HG02571 (cell line): Measurements from ENCODE around the gene WDR19.
"Not testable (repeated sequence)": the region's sequence is repeated elsewhere in the genome, so short reads cannot be mapped to it uniquely, and the experiment has no call there.

Source experiments
- ATAC-seq: cut with Tn5 transposase; IDR thresholded peaks from one replicate; pipeline ENCODE4 v1.9.1; 2021; ENCODE audit warnings: mild to moderate bottlenecking, moderate library complexity; ENCODE audit not compliant: unreplicated experiment

WDR19 gene

GRCh38 chr4:39232100-39232499, 49.8 kb downstream of the WDR19 start:
- ATAC-seq: no peak

GRCh38 chr4:39233114-39233513, 50.8 kb downstream of the WDR19 start:
- ATAC-seq: no peak

DNA sequence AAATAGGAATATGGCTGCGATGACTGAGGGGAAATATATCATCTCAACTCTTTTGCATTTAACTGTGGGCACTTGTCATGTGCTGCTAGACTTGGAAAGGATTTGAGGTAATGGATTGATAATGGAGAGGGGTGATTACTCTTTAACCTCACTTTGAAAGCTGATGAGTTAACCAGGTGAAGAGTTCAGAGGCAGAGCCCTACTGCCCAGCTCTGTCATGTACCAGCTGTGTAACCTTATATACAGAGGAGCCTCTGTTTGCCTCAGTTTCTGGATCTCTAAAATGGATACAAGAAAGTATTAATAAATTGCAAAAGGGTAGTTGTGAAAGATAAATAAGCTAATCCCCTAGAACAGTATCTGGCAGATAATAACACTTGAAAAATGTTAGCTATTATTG, 51.5 kb downstream of the WDR19 start:
- ATAC-seq: no peak

- no peak for ATAC-seq
Measured at GRCh38 chr4:39235021-39235420, 52.7 kb downstream of the WDR19 start.

DNA sequence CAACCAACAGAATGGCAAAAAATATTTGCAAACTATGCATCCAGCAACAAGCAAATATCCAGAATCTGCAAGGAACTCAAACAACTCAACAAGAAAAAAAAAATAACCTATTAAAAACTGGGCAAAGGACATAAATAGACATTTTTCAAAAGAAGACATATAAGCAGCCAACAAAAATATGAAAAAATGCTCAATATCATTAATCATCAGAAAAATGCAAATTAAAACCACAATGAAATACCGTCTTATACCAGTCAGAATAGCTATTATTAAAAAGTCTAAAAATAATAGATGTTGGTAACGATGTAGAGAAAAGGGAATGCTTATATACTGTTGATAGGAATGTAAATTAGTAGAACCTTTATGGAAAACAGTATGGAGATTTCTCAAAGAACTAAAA, 53.4 kb downstream of the WDR19 start:
- no peak for ATAC-seq

GRCh38 chr4:39237179-39237578, 54.9 kb downstream of the WDR19 start:
- ATAC-seq: no peak

- ATAC-seq: no peak
Measured at GRCh38 chr4:39243462-39243861, 61.1 kb downstream of the WDR19 start.

DNA sequence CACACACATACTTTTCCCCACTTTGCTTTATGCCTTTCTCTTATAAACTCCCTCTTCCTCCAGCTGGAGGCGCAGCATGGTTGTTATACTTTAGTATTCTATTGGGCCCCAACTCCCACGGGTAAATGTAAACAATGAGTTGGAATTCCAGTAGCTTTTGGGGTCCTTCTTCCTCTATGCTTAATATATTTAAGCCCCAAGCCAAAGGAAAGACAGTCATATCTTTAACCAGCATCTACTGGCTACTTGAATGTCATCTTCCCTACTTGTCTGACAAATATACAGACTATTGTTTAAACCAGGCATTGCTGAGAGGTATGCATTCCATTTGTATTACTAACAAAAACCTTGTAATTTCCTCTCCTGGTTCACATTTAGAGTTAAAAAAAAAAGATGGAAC, 72.9 kb downstream of the WDR19 start:
- ATAC-seq: no peak

DNA sequence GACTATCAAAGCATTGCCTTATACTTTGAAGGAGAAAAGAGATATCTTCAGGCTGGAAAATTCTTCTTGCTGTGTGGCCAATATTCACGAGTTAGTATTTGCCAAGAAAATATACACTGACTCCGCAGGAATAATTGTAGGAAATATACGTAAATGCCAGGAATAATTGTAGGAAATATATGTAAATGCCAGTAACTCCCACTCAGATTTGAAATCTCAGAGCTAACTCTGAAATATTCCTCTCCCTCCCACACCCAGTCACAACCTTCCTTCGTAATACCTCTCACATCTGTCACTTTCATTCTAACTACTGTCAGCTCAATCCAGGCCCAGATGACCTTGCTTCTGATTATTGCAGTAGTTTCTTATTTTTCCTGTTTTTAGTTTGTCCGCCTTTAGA, 73.5 kb downstream of the WDR19 start:
- no peak for ATAC-seq

GRCh38 chr4:39256436-39256835, 74.1 kb downstream of the WDR19 start:
- ATAC-seq: no peak

DNA sequence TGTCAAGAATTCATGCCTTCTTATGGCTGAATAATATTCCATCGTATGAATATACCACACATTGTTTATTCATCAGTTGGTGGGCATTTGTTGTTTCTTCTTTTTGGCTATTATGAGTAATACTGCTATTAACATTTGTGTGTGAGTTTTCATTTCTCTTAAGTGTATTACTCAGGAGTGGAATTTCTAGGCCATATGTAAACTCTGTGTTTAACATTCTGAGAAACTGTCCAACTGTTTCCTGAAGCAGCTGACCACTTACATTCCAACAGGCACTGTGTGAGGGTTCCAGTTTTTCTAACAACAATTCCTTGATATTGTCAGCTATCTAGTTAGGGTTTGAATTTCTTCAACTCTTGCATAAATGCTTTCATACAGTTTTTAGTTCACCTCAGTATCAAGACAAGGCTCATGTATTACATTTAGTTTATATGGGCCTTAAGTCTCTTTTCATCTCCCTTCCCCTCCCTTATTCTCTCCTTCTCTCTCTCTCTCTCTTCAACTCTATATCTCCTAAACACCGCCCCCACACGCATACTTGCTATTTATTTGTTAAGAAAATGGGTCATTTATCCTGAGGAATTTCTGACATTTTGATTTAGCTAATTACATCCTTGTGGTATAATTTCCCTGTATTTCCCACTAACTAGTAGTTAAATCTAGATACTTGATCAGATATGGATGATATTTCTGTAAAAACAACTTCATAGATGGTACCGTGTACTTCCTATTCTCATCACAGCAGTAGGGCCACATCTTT, 77.4 kb downstream of the WDR19 start:
- ATAC-seq: no peak

- ATAC-seq: no peak
Measured at GRCh38 chr4:39263895-39264294, 81.6 kb downstream of the WDR19 start.

GRCh38 chr4:39274503-39274902, 92.2 kb downstream of the WDR19 start:
- no peak for ATAC-seq

DNA sequence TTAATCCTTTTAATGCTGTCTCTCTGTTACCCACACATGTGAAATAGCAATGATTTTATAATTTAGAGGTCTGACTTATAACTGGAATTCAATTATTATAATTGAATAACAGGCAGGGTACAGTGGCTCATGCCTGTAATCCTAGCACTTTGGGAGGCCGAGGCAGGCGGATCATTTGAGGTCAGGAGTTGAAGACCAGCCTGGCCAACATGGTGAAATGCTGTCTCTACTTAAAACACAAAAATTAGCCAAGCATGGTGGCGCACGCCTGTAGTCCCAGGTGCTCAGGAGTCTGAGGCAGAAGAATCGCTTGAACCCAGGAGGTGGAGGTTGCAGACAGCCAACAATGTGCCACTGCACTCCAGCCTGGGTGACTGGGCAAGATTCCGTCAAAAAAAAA, 95.3 kb downstream of the WDR19 start:
- ATAC-seq: not testable (repeated sequence)

DNA sequence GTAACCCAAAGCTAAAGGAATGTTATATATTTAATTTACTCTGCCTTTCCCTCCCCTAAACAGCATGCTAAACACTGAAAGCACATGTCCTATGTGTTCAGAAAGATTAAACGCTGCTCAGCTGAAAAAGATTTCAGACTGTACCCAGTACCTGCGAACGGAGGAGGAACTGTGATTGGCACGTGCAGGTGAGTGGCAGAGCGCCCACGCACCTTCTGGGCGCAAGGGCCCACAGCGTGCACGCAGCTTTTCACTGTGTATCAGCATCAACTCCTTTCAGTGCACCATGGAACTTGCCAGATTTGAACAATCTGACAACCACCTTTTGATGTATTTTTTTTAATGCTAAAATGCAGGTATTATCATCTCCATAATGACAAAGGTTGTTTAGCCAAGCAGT, 96.1 kb downstream of the WDR19 start:
- no peak for ATAC-seq

DNA sequence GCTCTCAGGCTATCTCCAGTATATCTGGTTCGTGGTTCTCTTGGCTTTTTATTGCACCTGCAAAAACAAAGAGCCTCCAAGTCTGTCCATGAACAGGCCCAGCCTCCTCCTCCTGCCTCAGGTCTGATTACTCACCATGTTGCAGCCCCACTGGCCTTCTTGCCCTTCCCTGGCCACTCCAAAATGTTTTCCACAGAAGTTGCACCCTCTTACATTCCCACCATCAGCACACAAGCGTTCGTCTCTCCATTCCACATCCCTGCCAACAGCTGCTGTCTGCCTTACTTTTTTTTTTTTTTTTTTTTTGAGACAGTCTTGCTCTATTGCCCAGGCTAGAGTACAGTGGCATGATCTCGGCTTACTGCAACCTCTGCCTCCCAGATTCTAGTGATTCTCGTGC, 97.1 kb downstream of the WDR19 start:
- ATAC-seq: no peak

DNA sequence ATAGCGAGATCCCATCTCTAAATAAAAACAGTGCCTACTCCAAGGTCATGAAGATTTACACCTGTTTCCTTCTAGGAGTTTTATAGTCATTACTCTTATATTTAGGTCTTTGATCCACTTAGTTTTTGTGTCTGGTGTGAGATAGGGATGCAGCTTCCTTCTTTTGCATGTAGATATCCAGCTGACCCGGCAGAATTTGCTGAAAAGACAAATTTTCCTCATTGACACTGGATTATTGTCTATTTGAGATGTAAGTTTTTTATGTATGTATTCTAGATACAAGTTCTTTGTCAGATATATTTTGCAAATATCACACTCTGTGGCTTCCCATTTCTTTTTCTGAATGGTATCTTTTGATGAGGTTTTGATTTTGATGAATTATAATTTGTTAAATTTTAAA, 98.4 kb downstream of the WDR19 start:
- no peak for ATAC-seq

GRCh38 chr4:39285111-39285795, 102.9 kb downstream of the WDR19 start:
- ATAC-seq: no peak

DNA sequence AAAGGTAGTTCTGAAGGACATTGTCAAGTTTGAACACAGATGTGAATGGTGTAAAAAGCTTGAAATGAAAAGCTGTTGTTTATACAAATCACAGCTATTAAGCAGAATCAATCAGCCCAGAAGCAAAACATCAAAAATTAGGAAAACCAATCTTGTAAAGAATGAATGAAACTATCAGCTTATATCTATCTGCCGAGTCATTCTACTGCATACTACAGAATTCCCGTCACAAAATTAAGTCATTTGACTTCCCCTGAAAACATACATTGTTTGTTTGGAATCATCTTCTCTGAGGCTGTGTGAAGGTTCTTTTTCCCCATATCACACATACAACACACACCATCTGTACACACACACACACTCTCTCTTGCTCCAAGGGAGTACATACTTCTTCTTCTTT, 103.5 kb downstream of the WDR19 start:
- ATAC-seq: no peak

DNA sequence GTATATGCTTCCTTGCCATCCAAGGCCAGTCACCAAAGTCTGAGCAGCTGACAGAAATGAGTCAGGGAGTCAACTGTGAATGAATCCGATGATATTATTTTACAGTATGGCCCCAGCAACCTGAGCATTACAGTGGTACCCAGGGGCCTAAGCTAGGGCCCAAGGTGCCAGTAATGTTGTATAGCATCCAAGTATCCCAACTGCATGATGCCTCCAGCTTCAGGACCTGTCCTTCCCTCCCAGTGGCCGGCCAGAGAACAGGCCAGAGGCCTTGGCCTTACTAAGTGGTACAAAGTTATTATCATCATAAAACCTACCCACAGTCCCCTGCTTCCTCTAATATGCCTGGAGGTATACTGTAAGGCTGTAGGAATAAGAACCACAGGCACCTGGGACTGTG, 103.9 kb downstream of the WDR19 start:
- no peak for ATAC-seq

GRCh38 chr4:39287223-39287622, 104.9 kb downstream of the WDR19 start:
- ATAC-seq: no peak

GRCh38 chr4:39291686-39292085, 109.4 kb downstream of the WDR19 start:
- ATAC-seq: no peak

- not testable (repeated sequence) for ATAC-seq
Measured at GRCh38 chr4:39292433-39292832, 110.1 kb downstream of the WDR19 start.
